RPMI7951 (cell line): Measurements from ENCODE around the gene BST1. TPM values are rescaled to one million over a fixed set of nuclear protein-coding genes. Genes with fewer than 3 reads are reported as not detected.

Source experiments
- DNase-seq: peaks from one replicate; pipeline ENCODE4 v3.0.0-alpha.2; 2012; ENCODE audit warnings: low read depth
- total RNA-seq: library from RNA; depleted of rRNA; stranded (reverse); fragments of >200 nt; shearing (Covaris generic); gene quantifications from 2 replicates; pipeline ENCODE4 v1.2.3, GENCODE V29; 2014; rRNA removed

The BST1 gene
- total RNA-seq, 1 experiment from 2014 or later: 15.3 TPM

- DNase-seq: peak; percentile 40
These were observed 75.7 kb downstream of the BST1 start, which contains the start of gene CD38 for GRCh38 chr4:15778289-15779241. Gene CD38 (plus strand): TSS chr4:15778328. CDS start chr4:15778415, 87 bp downstream.

- peak; percentile 52 for DNase-seq
These were observed 76.4 kb downstream of the BST1 start for GRCh38 chr4:15779306-15779705.

- no peak for DNase-seq
These were observed 76.9 kb downstream of the BST1 start for GRCh38 chr4:15779809-15780208.

DNA sequence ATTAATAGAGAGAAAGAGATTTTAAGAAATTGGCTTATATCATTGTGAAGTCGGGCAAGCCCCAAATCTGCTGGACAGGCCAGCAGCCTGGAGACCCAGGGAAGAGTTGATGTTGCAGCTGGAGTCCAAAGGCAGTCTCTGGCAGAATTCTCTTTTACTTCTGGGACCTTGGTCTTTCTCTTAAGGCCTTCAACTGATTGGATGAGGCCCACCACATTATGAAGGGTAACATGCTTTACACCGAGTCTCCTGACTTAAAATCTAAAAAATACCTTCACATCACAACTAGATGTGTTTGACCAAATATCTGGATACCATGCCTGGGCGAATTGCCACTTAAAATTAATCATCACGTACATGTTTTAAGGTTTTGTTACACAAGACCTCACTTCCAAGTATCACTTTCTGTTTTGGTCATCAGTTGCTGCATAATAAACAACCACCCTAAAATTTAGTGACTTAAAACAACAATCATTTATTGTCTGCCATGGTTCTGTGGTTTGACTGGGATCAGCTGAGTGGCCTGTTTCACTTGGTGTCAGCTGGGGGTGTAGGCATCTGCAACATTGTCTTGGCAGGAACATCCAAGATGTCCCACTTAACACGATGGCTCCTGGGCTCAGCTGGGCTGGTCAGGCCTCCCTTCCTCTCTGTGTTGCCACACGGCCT, 78.7 kb downstream of the BST1 start:
- peak; percentile 17 for DNase-seq

Other genes starting within 250 kb of the BST1 start
- 17.7 and 21.1 TPM in 2 replicates for gene CC2D2A, start 233.2 kb upstream of the BST1 start, total RNA-seq
- gene FBXL5, start 47.7 kb upstream of the BST1 start, total RNA-seq: 88.7 and 89.0 TPM in 2 replicates
- 57.0 and 58.6 TPM in 2 replicates for gene FAM200B, start 21.2 kb upstream of the BST1 start, total RNA-seq
- gene CD38, start 75.3 kb downstream of the BST1 start, total RNA-seq: 0.10 and 0.12 TPM in 2 replicates
- gene FGFBP1, start 235.7 kb downstream of the BST1 start, total RNA-seq: not detected in 2 replicates